ENCODE data around the gene DDI2.

- TF ChIP-seq POLR2A (IDR thresholded peaks at IDR 0.05; ENCODE audit: low read depth, low read length) (no peak), POLR2AphosphoS5 (IDR thresholded peaks at IDR 0.05; ENCODE audit: low read depth, low read length) (no peak), TAF1 (IDR thresholded peaks at IDR 0.05; ENCODE audit: borderline replicate concordance, low read depth, low read length) (no peak)
Observed at GRCh38 chr1:15620155-15620545, 2.9 kb downstream of the DDI2 start.

All from GM12892 (cell line).